ENCODE results near the gene RNF112. TPM values are rescaled to one million over a fixed set of nuclear protein-coding genes. Genes with fewer than 3 reads are reported as not detected.
A peak's percentile ranks its signal among the peaks of the same experiment; 100 is the strongest.

RNF112 gene
- total RNA-seq, 1 donor from 2014 or later: 1.8 TPM

DNA sequence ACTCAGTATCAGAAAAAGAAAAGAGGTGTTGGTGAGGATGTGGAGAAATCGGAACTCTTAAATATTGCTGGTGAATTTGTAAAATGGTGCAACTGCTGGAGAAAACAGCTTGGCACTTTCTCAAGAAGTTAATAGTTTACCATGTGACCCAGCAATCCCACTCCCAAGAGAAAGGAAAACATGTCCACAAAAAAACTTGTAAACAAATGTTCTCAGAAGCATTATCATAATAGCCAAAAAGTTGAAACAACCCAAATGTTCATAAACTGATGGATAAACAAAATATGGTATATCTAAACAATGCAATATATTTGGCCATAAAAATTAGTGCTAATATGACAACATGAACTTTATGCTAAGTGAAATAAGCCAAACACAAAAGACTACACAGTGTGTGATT lies 35.3 kb upstream of the RNF112 start:
- intact Hi-C loops (cut with DNase I): no loop called here
- TF ChIP-seq, protein P1, sequence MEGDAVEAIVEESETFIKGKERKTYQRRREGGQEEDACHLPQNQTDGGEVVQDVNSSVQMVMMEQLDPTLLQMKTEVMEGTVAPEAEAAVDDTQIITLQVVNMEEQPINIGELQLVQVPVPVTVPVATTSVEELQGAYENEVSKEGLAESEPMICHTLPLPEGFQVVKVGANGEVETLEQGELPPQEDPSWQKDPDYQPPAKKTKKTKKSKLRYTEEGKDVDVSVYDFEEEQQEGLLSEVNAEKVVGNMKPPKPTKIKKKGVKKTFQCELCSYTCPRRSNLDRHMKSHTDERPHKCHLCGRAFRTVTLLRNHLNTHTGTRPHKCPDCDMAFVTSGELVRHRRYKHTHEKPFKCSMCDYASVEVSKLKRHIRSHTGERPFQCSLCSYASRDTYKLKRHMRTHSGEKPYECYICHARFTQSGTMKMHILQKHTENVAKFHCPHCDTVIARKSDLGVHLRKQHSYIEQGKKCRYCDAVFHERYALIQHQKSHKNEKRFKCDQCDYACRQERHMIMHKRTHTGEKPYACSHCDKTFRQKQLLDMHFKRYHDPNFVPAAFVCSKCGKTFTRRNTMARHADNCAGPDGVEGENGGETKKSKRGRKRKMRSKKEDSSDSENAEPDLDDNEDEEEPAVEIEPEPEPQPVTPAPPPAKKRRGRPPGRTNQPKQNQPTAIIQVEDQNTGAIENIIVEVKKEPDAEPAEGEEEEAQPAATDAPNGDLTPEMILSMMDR (IDR thresholded peaks at IDR 0.05): no peak
- no peak for DNase-seq

DNA sequence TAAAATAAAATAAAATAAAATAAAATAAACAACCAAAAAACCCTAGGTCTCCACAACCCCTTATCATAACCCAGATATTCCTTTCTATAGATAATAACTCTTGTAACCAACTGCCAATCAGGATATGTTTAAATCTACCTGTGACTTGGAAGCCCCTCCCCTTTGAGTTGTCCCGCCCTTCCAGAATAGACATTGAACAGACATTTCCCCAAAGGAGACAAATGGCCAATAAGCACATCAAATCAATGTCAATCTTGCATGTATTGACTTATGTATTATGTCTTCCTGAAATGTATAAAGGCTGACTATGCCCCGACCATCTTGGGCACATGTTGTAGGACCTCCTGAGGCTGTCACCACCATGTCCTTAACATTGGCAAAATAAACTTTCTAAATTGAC lies 34.2 kb upstream of the RNF112 start:
- H3K27me3 ChIP-seq (ENCODE audit: low read depth): no peaks in the 10 kb centered on the region
- no peak for ATAC-seq
- H3K9me3 ChIP-seq: no peaks in the 10 kb centered on the region
- TF ChIP-seq, protein P1 (IDR thresholded peaks at IDR 0.05): no peak
- intact Hi-C loops (cut with DNase I): no loop called here
- no peak for DNase-seq
- peaks cover 33% of the 10 kb centered on the region for H3K4me1 ChIP-seq
- peak overlapping the region; percentile 98 for H3K4me3 ChIP-seq
- H3K27ac ChIP-seq: peak overlapping the region; percentile 99
- peaks cover 18% of the 10 kb centered on the region for H3K36me3 ChIP-seq

More for the DNA sequence above, 35.3 kb upstream of the RNF112 start:
- no peak overlapping the region for H3K27ac ChIP-seq
- no peak for ATAC-seq
- H3K27me3 ChIP-seq (ENCODE audit: low read depth): no peaks in the 10 kb centered on the region
- H3K9me3 ChIP-seq: no peaks in the 10 kb centered on the region
- no peak overlapping the region for H3K4me3 ChIP-seq
- peaks cover 7% of the 10 kb centered on the region for H3K36me3 ChIP-seq
- peaks cover 44% of the 10 kb centered on the region for H3K4me1 ChIP-seq

DNA sequence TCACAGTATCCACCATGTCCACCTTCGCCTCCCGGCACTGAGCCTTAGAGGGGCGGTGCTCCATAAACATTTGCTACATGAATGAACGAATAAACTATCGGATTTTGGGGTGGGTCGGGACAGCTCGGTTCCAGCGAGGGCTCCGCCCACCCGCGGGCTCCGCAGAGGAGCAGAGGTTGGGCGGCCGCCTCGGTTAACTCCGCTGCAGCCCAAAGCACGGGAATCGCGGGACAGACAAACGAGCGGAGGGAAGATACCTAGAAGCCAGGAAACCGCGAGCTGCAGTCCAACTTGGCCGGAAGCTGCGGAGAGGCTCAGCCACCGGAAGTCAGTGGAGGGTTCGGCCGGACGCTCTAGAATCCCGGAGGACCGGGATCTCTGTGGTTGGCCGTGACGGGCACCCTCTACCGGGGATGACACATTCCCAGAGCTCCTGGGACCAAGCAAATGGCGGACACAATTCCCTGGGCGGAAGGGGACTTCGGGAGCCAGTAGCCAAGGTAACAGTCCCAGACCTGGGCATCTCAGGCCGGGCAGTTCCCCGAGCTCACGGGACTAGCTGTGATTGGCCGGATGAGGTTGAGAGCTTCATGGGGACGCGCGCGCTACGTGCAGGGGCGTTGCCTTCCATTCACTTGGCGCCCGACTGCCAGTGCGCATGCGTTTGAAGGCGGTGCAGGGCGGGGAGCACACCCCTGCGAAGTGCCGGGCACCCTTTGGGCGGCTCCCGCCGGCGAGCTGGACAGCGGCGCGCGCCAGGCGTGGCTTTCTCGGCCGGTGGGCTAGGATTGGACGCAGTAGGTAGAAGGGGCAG lies 33.2 kb upstream of the RNF112 start:
- Histone ChIP-seq H3K36me3 (peaks cover 28% of the 10 kb centered on the region), H3K4me3 (peak overlapping the region; percentile 98), H3K4me1 (peaks cover 25% of the 10 kb centered on the region), H3K9me3 (no peaks in the 10 kb centered on the region), H3K27me3 (ENCODE audit: low read depth) (no peaks in the 10 kb centered on the region), H3K27ac (peak overlapping the region; percentile 99)
- intact Hi-C loops (cut with DNase I): no loop called here
- TF ChIP-seq, protein P1 (IDR thresholded peaks at IDR 0.05): peak; percentile 13
- ATAC-seq: peak; percentile 97 to 98
- DNase-seq: peak; percentile 99

DNA sequence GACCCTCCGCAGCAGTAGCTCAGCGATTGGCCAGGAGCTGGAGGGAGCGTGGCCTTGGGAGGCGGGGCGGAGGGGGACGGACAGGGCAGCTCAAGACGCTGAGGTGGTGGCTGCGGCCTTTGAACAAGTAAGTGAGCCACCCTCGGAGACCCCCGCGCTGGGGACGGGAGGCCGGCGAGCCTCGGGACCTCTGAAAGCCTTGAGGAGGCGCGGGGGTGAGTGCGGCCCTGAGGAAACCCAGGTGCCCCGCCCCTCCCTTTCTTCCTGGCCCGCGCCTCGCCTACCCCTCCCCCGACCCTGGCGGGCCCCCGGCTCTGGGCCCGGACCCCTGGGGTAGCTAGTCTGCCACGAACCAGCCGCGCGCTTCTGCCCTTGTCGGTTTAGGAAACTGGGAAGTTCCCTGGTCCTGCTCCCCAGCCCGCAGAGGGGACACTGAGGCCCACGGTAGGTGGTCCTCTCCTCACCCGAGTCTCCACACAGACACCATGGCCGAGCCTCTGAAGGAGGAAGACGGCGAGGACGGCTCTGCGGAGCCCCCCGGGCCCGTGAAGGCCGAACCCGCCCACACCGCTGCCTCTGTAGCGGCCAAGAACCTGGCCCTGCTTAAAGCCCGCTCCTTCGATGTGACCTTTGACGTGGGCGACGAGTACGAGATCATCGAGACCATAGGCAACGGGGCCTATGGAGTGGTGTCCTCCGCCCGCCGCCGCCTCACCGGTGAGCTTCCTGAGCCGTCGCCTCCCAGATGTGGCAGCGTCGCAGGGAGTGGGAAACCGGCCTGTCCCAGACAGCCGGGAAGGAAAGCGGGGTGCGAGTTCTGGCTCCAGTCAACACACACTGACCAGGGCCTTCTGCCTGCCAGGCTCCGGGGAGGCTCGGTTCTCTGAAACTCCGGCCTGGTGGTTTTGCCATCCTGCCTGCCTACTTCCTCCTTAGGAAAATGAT lies 32.3 kb upstream of the RNF112 start, which contains the start of gene MAPK7:
Gene MAPK7 (plus strand): TSS at position 83 of the 945 bp plus-strand sequence. CDS start 403 bp downstream, at position 486.
- Histone ChIP-seq H3K4me3 (peak within 1 kb of the TSS; percentile 98), H3K9me3 (no peaks in the 10 kb centered on the region), H3K4me1 (peaks cover 34% of the 10 kb centered on the region), H3K36me3 (peaks cover 37% of the 10 kb centered on the region), H3K27me3 (ENCODE audit: low read depth) (no peaks in the 10 kb centered on the region), H3K27ac (peak within 1 kb of the TSS; percentile 99)
- ATAC-seq: peak; percentile 3
- intact Hi-C loops (cut with DNase I): no loop called here
- DNase-seq: no peak
- TF ChIP-seq, protein P1 (IDR thresholded peaks at IDR 0.05): no peak

DNA sequence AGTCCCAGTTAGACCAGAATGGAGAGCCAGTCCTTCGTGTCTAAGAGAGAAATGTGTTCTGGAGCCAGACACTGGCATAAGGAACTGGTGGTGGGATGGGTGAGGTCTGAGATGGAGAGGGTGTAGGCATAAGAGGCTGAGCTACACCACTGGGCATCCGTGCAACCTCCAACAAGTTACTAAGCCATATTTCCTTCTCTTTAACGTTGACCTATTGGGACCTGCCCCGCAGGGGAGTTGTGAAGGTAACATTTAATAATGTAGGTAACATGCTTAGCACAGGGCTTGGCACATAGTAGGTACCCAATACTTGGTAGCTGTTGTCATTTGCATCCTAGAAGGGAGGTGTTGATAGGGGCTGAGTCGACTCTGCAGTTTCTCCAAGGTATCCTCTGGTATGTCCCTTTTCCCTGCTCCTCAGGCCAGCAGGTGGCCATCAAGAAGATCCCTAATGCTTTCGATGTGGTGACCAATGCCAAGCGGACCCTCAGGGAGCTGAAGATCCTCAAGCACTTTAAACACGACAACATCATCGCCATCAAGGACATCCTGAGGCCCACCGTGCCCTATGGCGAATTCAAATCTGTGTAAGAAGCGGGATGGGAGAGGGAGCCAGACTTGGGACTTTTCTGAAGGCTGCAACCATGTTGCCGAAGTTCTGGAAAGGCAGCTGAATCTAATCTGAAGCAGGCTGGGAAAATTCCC lies 31.5 kb upstream of the RNF112 start:
- intact Hi-C loops (cut with DNase I): no loop called here
- peaks cover 42% of the 10 kb centered on the region for H3K4me1 ChIP-seq
- TF ChIP-seq, protein P1 (IDR thresholded peaks at IDR 0.05): no peak
- no peaks in the 10 kb centered on the region for H3K27me3 ChIP-seq (ENCODE audit: low read depth)
- H3K27ac ChIP-seq: peak overlapping the region; percentile 99
- H3K9me3 ChIP-seq: no peaks in the 10 kb centered on the region
- ATAC-seq (no peak), DNase-seq (no peak)
- H3K36me3 ChIP-seq: peaks cover 45% of the 10 kb centered on the region
- H3K4me3 ChIP-seq: peak overlapping the region; percentile 98
